MCF 10A (cell line): Measurements from ENCODE around the gene ADARB2. TPM values are rescaled to one million over a fixed set of nuclear protein-coding genes. Genes with fewer than 3 reads are reported as not detected.

Experiments
- BruUV-seq: library from RNA; stranded (reverse); fragments of 400-500 nt; replicated peaks from 2 replicates; lab custom pipeline; 2021; lab: Mats Ljungman, UMichigan
- CTCF ChIA-PET: fragments of 300-600 bp; sonication (Branson Sonifier 250); formaldehyde crosslinking; extraction: SDS; loops from one replicate; lab custom pipeline; 2021; ENCODE audit warnings: antibody characterized with exemption, inconsistent platforms; lab: Yijun Ruan, JAX
- POLR2A ChIA-PET: fragments of 300-600, 350-650 bp; sonication (Branson Sonifier 250); formaldehyde crosslinking; extraction: SDS; loops from one replicate; lab custom pipeline; 2020; ENCODE audit warnings: antibody characterized with exemption, inconsistent platforms; lab: Yijun Ruan, JAX
- DNase-seq: peaks from one replicate; pipeline ENCODE4 v3.0.0-alpha.2; 2018; ENCODE audit not compliant: unreplicated experiment
- H3K27ac Mint-ChIP-seq: one replicate; pipeline ENCODE4 v1.8.0; 2022; ENCODE audit warnings: mild to moderate bottlenecking, low read depth, mixed read lengths; ENCODE audit not compliant: unreplicated experiment
- H3K27me3 Mint-ChIP-seq: one replicate; pipeline ENCODE4 v1.8.0; 2022; ENCODE audit warnings: mixed read lengths; ENCODE audit not compliant: insufficient read depth, unreplicated experiment
- H3K36me3 Mint-ChIP-seq: one replicate; pipeline ENCODE4 v1.8.0; 2022; ENCODE audit warnings: mild to moderate bottlenecking, moderate library complexity, mixed read lengths; ENCODE audit not compliant: insufficient read depth, unreplicated experiment
- H3K4me1 Mint-ChIP-seq: one replicate; pipeline ENCODE4 v1.8.0; 2022; ENCODE audit warnings: mixed read lengths; ENCODE audit not compliant: insufficient read depth, unreplicated experiment
- H3K4me3 Mint-ChIP-seq: one replicate; pipeline ENCODE4 v1.8.0; 2022; ENCODE audit warnings: mild to moderate bottlenecking, moderate library complexity, mixed read lengths; ENCODE audit not compliant: unreplicated experiment
- H3K9me3 Mint-ChIP-seq: one replicate; pipeline ENCODE4 v1.8.0; 2022; ENCODE audit warnings: mixed read lengths; ENCODE audit not compliant: unreplicated experiment
- CTCF ChIP-seq: fragments of 200-600 bp; IDR thresholded peaks from one replicate; pipeline ENCODE4 v1.8.0; 2022; ENCODE audit warnings: antibody characterized with exemption, mild to moderate bottlenecking; ENCODE audit not compliant: unreplicated experiment
- intact Hi-C: fragments of 100-400 bp; cut with micrococcal nuclease; formaldehyde crosslinking; loops from 2 replicates; pipeline ENCODE4 v1.14.1; 2022
- total RNA-seq: library from RNA; stranded (reverse); gene quantifications from 2 replicates; pipeline ENCODE4 v1.2.3, GENCODE V29; 2022

The ADARB2 gene
- total RNA-seq, 1 experiment from 2014 or later, result 0.96 TPM

- H3K9me3 Mint-ChIP-seq, result no peaks in the 10 kb centered on the region
- no peak overlapping the region for H3K4me3 Mint-ChIP-seq
- DNase-seq, result no peak
- no peak for TF ChIP-seq CTCF
- H3K36me3 Mint-ChIP-seq, result no peaks in the 10 kb centered on the region
- no peaks in the 10 kb centered on the region for H3K4me1 Mint-ChIP-seq
- no peak overlapping the region for H3K27ac Mint-ChIP-seq
- intact Hi-C loops, result no loop called here
- H3K27me3 Mint-ChIP-seq, result no peaks in the 10 kb centered on the region
- CTCF ChIA-PET, result no interaction called here
- POLR2A ChIA-PET, result interaction anchor here (0.6 kb wide), 1 partner anchor 11 kb away, joined by 5 read pairs; no protein-coding TSS in a partner anchor
- BruUV-seq, result no TSS peak
Observed at GRCh38 chr10:1395481-1396296, 341.6 kb downstream of the ADARB2 start.

GRCh38 chr10:1395025-1395480 is 342.3 kb downstream of the ADARB2 start:
- BruUV-seq, result no TSS peak
- Mint-ChIP-seq H3K9me3 (no peaks in the 10 kb centered on the region), H3K27me3 (no peaks in the 10 kb centered on the region), H3K4me1 (no peaks in the 10 kb centered on the region), H3K4me3 (no peak overlapping the region), H3K27ac (no peak overlapping the region), H3K36me3 (no peaks in the 10 kb centered on the region)
- no peak for TF ChIP-seq CTCF
- no peak for DNase-seq
- ChIA-PET CTCF (no interaction called here), POLR2A (no interaction called here)
- intact Hi-C loops, result no loop called here

GRCh38 chr10:1394155-1394912 is 343.0 kb downstream of the ADARB2 start:
- intact Hi-C loops, result no loop called here
- no peak for TF ChIP-seq CTCF
- no peak overlapping the region for H3K4me3 Mint-ChIP-seq

GRCh38 chr10:1393481-1393880 is 343.8 kb downstream of the ADARB2 start:
- BruUV-seq, result no TSS peak
- no peak overlapping the region for H3K4me3 Mint-ChIP-seq
- DNase-seq, result no peak
- ChIA-PET CTCF (no interaction called here), POLR2A (no interaction called here)
- intact Hi-C loops, result no loop called here
- H3K27ac Mint-ChIP-seq, result no peak overlapping the region
- H3K36me3 Mint-ChIP-seq, result no peaks in the 10 kb centered on the region
- H3K4me1 Mint-ChIP-seq, result no peaks in the 10 kb centered on the region
- H3K9me3 Mint-ChIP-seq, result no peaks in the 10 kb centered on the region
- peaks cover 7% of the 10 kb centered on the region for H3K27me3 Mint-ChIP-seq
- TF ChIP-seq CTCF, result no peak

More at GRCh38 chr10:1394155-1394912, 343.0 kb downstream of the ADARB2 start:
- BruUV-seq, result no TSS peak
- Mint-ChIP-seq H3K27ac (no peak overlapping the region), H3K4me1 (no peaks in the 10 kb centered on the region), H3K27me3 (no peaks in the 10 kb centered on the region), H3K36me3 (no peaks in the 10 kb centered on the region), H3K9me3 (no peaks in the 10 kb centered on the region)
- CTCF ChIA-PET, result interaction anchor here (0.6 kb wide), 1 partner anchor 14 kb away, joined by 3 read pairs; no protein-coding TSS in a partner anchor
- no peak for DNase-seq
- POLR2A ChIA-PET, result no interaction called here
